ENCODE measurements around the gene TTC4. TPM values are rescaled to one million over a fixed set of nuclear protein-coding genes. Genes with fewer than 3 reads are reported as not detected.
A peak's percentile ranks its signal among the peaks of the same experiment; 100 is the strongest.

Gene TTC4
- polyA plus RNA-seq, 1 of the 3 experiments (the other 2 are of a cell fraction): 17.9 TPM

DNA sequence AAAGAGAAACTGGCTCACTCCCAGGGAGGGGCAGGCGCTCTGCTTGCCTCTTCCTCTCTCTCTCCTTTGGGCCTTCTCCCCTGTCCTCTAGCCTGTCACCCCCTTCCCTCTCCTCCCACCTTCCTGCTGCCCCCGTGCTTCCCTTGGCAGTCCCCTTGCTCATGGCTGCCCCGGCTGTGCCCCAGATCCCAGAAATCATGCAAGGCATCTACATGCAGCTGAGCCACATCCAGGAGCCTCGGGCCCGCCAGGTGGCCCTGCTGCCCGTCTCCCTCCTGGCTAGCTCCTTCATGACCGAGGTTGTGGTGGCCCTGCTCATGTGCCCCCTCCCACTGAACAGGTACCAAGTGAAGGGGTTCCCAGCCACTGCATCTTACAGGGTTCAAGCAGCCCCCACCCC lies 36.0 kb upstream of the TTC4 start:
- DNase-seq: no peak
- Histone ChIP-seq H4K20me1 (ENCODE audit: insufficient read depth) (no peaks in the 10 kb centered on the region), H3K36me3 (replicated peaks in 1 of 2; ENCODE audit: control insufficient read depth in 1 of 2, insufficient read depth in 2 of 2, low read length in 1 of 2) (no peaks in the 10 kb centered on the region), H3K9me3 (no peaks in the 10 kb centered on the region), H3K4me1 (ENCODE audit: control insufficient read depth in 1 of 2, insufficient read depth in 2 of 2, low read depth in 1 of 2, low read length in 1 of 2) (no peaks in the 10 kb centered on the region; a peak in 1 of 4 replicates), H3K4me2 (no peak overlapping the region), H3K27me3 (ENCODE audit: insufficient read depth) (no peaks in the 10 kb centered on the region), H3K9ac (no peak overlapping the region), H3K27ac (ENCODE audit: low read depth in 2 of 2, low read length in 1 of 2) (no peak overlapping the region), H3K4me3 (ENCODE audit: low read depth in 2 of 2, low read length in 1 of 2) (no peak overlapping the region), H2AFZ (ENCODE audit: low read depth) (no peak overlapping the region), H3F3A (replicated peaks; ENCODE audit: insufficient read depth) (no peaks in the 10 kb centered on the region), H3K79me2 (ENCODE audit: insufficient read depth) (no peaks in the 10 kb centered on the region), H3K9me2 (no peaks in the 10 kb centered on the region)
- 59% methylated on average over 4 of the region's 7 CpGs for WGBS (ENCODE audit: low lambda C conversion rate)
- ChIA-PET CTCF (interaction anchor here (3.4 kb wide), 1 partner anchor 112 kb away, joined by 11 read pairs; no protein-coding TSS in a partner anchor), POLR2A (no interaction called here)
- TF ChIP-seq JUND (IDR thresholded peaks at IDR 0.05): no peak
- no peak for TF ChIP-seq RXRA (IDR thresholded peaks at IDR 0.05; ENCODE audit: borderline replicate concordance, low read depth)
- no peak for TF ChIP-seq POLR2AphosphoS5 (IDR thresholded peaks at IDR 0.05; ENCODE audit: low read depth, low read length)

DNA sequence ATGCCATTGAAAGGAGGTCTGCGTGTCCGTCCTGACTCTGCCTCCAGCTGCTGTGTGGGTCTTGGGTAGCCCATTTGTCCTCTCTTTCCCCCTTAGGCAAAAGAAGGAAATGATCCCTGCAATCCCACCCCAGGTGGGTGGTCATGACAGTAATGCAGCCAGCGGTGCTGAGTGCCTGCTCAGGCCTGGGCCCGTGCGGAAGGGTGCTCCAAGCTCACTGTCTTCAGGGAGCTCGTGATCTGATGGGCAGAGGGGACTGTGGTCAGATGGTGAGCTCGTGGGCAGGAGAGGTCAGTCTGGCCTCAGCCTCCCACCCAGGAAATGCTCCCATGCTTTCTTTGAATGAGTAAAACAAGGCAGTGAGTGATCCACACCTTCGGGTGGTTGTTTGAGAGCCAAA lies 35.3 kb upstream of the TTC4 start:
- Histone ChIP-seq H3K4me1 (ENCODE audit: control insufficient read depth in 1 of 2, insufficient read depth in 2 of 2, low read depth in 1 of 2, low read length in 1 of 2) (no peaks in the 10 kb centered on the region; a peak in 1 of 4 replicates), H3K79me2 (ENCODE audit: insufficient read depth) (no peaks in the 10 kb centered on the region), H3K4me2 (no peak overlapping the region), H2AFZ (ENCODE audit: low read depth) (no peak overlapping the region), H3K4me3 (ENCODE audit: low read depth in 2 of 2, low read length in 1 of 2) (no peak overlapping the region), H4K20me1 (ENCODE audit: insufficient read depth) (no peaks in the 10 kb centered on the region), H3K9me2 (no peaks in the 10 kb centered on the region), H3K27me3 (ENCODE audit: insufficient read depth) (no peaks in the 10 kb centered on the region), H3K27ac (ENCODE audit: low read depth in 2 of 2, low read length in 1 of 2) (no peak overlapping the region), H3F3A (replicated peaks; ENCODE audit: insufficient read depth) (no peaks in the 10 kb centered on the region), H3K36me3 (replicated peaks in 1 of 2; ENCODE audit: control insufficient read depth in 1 of 2, insufficient read depth in 2 of 2, low read length in 1 of 2) (no peaks in the 10 kb centered on the region), H3K9ac (no peak overlapping the region), H3K9me3 (no peaks in the 10 kb centered on the region)
- TF ChIP-seq, protein P1, sequence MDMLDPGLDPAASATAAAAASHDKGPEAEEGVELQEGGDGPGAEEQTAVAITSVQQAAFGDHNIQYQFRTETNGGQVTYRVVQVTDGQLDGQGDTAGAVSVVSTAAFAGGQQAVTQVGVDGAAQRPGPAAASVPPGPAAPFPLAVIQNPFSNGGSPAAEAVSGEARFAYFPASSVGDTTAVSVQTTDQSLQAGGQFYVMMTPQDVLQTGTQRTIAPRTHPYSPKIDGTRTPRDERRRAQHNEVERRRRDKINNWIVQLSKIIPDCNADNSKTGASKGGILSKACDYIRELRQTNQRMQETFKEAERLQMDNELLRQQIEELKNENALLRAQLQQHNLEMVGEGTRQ (IDR thresholded peaks at IDR 0.05; ENCODE audit: borderline replicate concordance, low read depth, low read length): no peak
- TF ChIP-seq JUND (IDR thresholded peaks at IDR 0.05) (no peak), RFX5 (IDR thresholded peaks at IDR 0.05; ENCODE audit: low read length) (no peak), EZH2phosphoT487 (IDR thresholded peaks at IDR 0.05; ENCODE audit: borderline replicate concordance, low read depth) (no peak), CHD2 (IDR thresholded peaks at IDR 0.05; ENCODE audit: low read length, partially characterized antibody) (no peak)
- TF ChIP-seq, protein P2, sequence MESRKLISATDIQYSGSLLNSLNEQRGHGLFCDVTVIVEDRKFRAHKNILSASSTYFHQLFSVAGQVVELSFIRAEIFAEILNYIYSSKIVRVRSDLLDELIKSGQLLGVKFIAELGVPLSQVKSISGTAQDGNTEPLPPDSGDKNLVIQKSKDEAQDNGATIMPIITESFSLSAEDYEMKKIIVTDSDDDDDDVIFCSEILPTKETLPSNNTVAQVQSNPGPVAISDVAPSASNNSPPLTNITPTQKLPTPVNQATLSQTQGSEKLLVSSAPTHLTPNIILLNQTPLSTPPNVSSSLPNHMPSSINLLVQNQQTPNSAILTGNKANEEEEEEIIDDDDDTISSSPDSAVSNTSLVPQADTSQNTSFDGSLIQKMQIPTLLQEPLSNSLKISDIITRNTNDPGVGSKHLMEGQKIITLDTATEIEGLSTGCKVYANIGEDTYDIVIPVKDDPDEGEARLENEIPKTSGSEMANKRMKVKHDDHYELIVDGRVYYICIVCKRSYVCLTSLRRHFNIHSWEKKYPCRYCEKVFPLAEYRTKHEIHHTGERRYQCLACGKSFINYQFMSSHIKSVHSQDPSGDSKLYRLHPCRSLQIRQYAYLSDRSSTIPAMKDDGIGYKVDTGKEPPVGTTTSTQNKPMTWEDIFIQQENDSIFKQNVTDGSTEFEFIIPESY (IDR thresholded peaks at IDR 0.05; ENCODE audit: borderline replicate concordance, low read depth): no peak
- DNase-seq: no peak
- ChIA-PET POLR2A (interaction anchor here (0.6 kb wide), 1 partner anchor 38 kb away, joined by 3 read pairs; no protein-coding TSS in a partner anchor), CTCF (interaction anchor here (1.6 to 3.4 kb wide), 2 partner anchors 8 to 111 kb away, joined by 5 to 11 read pairs; no protein-coding TSS in a partner anchor)
- WGBS (ENCODE audit: low lambda C conversion rate): 61% methylated on average over 4 of the region's 8 CpGs

DNA sequence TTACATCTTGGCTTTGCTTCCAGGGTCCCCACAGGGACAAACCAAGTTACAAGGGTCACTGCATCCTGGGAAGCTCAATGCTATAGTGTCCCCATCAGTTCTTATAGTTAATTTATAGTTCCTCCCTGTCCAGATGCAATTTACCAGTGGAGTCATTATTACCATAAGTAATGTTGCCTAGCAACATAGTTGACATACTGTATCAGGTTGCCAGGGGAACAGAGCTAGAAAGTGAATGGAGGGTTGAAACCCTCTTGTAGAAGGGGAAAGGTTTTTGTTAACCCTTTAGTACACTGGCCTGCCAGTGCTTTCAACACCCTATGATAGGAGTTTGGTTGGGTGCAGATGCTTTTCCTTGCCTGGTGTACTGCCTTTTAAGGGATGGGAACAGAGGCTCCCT lies 34.3 kb upstream of the TTC4 start:
- no peak overlapping the region for H3K9ac ChIP-seq
- H3K27ac ChIP-seq (ENCODE audit: low read depth in 2 of 2, low read length in 1 of 2): no peak overlapping the region
- H3K9me2 ChIP-seq: no peaks in the 10 kb centered on the region
- POLR2A ChIA-PET: no interaction called here
- H3K27me3 ChIP-seq (ENCODE audit: insufficient read depth): no peaks in the 10 kb centered on the region
- H3K36me3 ChIP-seq (replicated peaks in 1 of 2; ENCODE audit: control insufficient read depth in 1 of 2, insufficient read depth in 2 of 2, low read length in 1 of 2): no peaks in the 10 kb centered on the region
- no peaks in the 10 kb centered on the region for H4K20me1 ChIP-seq (ENCODE audit: insufficient read depth)
- H3K79me2 ChIP-seq (ENCODE audit: insufficient read depth): no peaks in the 10 kb centered on the region
- no peaks in the 10 kb centered on the region; a peak in 1 of 4 replicates for H3K4me1 ChIP-seq (ENCODE audit: control insufficient read depth in 1 of 2, insufficient read depth in 2 of 2, low read depth in 1 of 2, low read length in 1 of 2)
- DNase-seq: peak; percentile 45
- CTCF ChIA-PET: interaction anchor here (1.6 to 3.4 kb wide), 2 partner anchors 9 to 110 kb away, joined by 5 to 11 read pairs; no protein-coding TSS in a partner anchor
- H3K4me2 ChIP-seq: no peak overlapping the region
- no peaks in the 10 kb centered on the region for H3K9me3 ChIP-seq
- H2AFZ ChIP-seq (ENCODE audit: low read depth): no peak overlapping the region
- H3F3A ChIP-seq (replicated peaks; ENCODE audit: insufficient read depth): no peaks in the 10 kb centered on the region
- no peak overlapping the region for H3K4me3 ChIP-seq (ENCODE audit: low read depth in 2 of 2, low read length in 1 of 2)
- TF ChIP-seq, protein P2 (IDR thresholded peaks at IDR 0.05; ENCODE audit: borderline replicate concordance, low read depth): no peak
- no peak for TF ChIP-seq NFIC (IDR thresholded peaks at IDR 0.05; ENCODE audit: borderline replicate concordance)
- no peak for TF ChIP-seq YY1 (IDR thresholded peaks at IDR 0.05; ENCODE audit: low read depth)
- TF ChIP-seq MEF2A (IDR thresholded peaks at IDR 0.05; ENCODE audit: borderline replicate concordance, low read depth): no peak
- no peak for TF ChIP-seq RFX5 (IDR thresholded peaks at IDR 0.05; ENCODE audit: low read length)
- no peak for TF ChIP-seq RAD21 (IDR thresholded peaks at IDR 0.05; ENCODE audit: low read length)
- no peak for TF ChIP-seq ELF1 (IDR thresholded peaks at IDR 0.05)
- no peak for TF ChIP-seq GATA2 (CRISPR knock-in tag; IDR thresholded peaks at IDR 0.05)
- TF ChIP-seq, protein P3, sequence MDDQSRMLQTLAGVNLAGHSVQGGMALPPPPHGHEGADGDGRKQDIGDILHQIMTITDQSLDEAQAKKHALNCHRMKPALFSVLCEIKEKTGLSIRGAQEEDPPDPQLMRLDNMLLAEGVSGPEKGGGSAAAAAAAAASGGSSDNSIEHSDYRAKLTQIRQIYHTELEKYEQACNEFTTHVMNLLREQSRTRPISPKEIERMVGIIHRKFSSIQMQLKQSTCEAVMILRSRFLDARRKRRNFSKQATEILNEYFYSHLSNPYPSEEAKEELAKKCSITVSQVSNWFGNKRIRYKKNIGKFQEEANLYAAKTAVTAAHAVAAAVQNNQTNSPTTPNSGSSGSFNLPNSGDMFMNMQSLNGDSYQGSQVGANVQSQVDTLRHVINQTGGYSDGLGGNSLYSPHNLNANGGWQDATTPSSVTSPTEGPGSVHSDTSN (IDR thresholded peaks at IDR 0.05): no peak
- no peak for TF ChIP-seq NRF1 (IDR thresholded peaks at IDR 0.05; ENCODE audit: low read depth, low read length)
- no peak for TF ChIP-seq MXI1 (IDR thresholded peaks at IDR 0.05; ENCODE audit: low read depth, low read length)
- TF ChIP-seq FOXM1 (IDR thresholded peaks at IDR 0.05; ENCODE audit: low read depth): no peak
